ENCODE results near the gene EEPD1.

GRCh38 chr7:36346260-36346831, 193.3 kb downstream of the EEPD1 start:
- no peak for TF ChIP-seq CTCF (IDR thresholded peaks at IDR 0.05; ENCODE audit: low read depth, low read length)
- no peak for TF ChIP-seq EZH2phosphoT487 (IDR thresholded peaks at IDR 0.05; ENCODE audit: low read depth)

Measured in OCI-LY3 (cell line).